ENCODE results near the gene C1orf115.
A peak's percentile ranks its signal among the peaks of the same experiment; 100 is the strongest.
"Not testable (repeated sequence)": the region's sequence is repeated elsewhere in the genome, so short reads cannot be mapped to it uniquely, and the experiment has no call there.

C1orf115 gene

DNA sequence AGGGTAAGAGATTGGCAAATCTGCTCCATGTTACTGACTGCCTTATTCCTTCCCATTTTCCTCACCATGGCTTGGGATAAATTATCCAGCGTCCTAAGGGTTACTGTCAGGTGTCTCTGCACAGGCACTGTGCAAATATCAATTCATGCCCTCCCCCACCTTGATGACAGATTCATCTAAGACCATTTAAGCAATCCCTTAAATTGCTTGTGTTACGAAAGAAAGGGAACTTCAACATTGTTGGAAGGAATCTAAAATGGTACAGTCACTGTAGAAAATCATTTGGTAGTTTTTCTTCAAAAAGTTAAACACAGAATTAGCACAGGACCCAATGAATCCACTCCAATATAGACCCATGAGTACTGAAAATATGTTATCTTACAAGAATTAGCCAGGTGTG, 40.3 kb downstream of the C1orf115 start:
- DNase-seq = no peak

DNA sequence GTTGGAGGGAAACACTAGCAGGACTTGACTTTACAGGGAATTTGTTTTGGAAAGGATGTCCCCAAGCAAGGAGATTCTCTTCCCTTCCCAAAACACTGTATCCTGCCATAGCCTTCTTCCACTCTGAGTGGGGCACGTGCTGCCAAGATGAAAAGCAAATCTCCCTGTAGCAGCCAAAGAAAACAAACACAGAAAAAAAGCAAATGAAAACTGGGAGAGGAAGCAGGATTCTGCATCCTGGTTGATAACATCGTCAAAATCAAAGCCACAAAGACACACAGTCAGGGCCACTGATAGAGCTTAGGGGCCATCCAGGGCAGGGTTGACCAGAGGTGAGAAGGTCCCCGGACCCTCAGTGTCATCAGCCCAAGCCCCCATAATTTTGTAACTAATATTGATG, 42.0 kb downstream of the C1orf115 start:
- peak; percentile 24 for DNase-seq

- DNase-seq = peak; percentile 31
Observed at GRCh38 chr1:220732621-220733020, 42.5 kb downstream of the C1orf115 start.

DNA sequence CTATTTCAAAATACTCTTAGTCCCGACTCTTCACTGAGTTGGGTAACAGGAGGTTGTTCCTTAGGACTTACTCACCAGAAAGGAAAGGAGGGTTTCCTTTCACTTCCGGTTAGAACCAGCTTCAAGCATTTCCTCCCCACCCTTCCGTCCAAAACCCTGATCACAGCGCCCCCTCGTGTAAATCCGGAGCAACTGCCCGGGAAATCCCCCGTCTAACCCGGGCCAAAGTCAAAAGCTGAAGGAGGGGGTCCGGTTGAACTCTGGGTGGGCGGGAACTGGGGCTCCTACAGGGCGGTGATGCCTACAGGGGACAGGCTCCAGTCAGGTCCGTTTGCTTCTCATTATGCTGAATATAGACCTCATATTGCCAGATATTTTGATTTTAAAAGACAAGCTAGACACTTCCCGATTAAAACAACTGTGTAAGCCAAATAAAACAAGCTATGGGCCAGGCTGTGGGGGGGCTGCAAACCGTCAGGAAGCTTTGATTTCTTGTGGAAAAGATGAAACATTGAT, 43.0 kb downstream of the C1orf115 start:
- DNase-seq = peak; percentile 92

DNA sequence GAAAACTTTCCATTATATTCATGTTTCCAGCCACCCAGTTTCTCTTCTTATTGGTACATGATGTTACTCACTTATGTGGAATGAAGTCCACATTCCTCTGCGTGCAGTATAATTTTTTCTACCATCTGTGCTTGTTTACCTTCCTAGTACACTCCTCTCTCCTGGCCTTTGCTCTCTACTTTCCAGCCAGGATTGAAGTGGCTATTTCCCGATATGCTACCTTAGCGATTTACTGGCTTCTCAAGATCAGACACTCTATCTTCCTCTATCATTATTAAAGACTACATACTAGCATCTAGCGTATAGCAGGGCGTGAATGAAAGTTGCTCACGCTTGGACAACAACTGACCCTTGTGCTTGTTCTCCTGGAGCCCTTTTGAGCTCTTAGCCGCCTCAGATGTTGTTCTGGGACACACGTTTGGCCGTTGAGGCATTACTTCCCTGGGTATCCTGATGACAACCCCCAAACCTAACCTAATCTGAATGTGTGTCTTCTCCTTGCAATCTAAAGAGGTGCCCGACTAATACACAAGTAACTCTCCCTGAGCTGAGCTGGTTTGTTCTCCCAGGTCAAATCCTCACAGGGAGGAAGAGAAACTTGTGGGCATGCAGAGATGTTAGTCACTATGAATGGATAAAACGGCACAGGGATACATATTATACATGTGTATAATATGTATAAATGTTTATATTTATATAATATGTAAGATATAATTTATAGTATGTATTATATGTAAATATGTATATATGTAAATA, 44.6 kb downstream of the C1orf115 start:
- peak; percentile 79 for DNase-seq

DNA sequence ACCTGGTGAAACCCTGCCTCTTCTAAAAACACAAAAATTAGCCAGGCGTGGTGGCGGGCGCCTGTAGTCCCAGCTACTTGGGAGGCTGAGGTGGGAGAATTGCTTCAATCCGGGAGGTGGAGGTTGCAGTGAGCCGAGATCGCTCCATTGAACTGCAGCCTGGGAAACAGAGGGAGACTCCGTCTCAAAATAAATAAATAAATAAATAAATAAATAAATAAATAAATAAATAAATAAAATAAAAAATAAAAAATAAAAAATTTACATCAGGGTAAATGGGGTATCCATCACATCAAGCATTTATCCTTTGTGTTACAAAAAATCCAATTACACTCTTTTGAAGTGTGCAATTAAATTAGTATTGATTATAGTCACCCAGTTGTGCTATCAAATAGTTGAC, 46.1 kb downstream of the C1orf115 start:
- not testable (repeated sequence) for DNase-seq

DNA sequence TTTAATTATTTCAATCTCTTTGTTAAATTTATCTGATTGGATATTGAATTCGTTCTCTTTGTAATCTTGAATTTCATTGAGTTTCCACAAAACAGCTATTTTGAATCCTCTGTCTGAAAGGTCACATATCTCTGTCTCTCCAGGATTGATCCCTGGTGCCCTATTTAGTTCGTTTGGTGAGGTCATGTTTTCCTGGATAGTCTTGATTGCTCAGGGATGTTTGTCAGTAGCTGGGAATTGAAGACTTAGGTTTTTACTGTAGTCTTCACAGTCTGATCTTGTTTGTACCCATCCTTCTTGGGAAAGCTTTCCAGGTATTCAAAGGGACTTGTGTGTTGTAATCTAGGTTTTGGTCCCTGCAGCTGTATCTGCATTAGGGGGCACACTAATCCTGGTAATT, 51.2 kb downstream of the C1orf115 start:
- DNase-seq = no peak

DNA sequence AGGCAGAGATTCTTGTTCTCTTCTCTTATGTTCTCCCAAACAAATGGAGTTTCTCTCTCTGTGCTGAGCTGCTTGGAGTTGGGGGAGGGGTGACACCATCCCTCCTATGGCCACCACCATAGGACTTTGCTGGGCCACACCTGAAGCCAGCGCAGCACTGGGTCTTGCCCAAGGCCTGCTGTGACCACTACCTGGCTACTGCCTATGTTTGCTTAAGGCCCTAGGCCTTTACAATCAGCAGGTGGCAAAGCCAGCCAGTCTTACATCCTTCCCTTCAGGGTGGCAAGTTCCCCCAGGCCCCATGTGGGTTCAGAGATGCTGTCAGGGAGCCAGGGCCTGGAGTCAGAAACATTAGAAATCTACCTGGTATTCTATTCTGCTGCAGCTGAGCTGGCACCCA, 51.7 kb downstream of the C1orf115 start:
- DNase-seq = no peak

DNA sequence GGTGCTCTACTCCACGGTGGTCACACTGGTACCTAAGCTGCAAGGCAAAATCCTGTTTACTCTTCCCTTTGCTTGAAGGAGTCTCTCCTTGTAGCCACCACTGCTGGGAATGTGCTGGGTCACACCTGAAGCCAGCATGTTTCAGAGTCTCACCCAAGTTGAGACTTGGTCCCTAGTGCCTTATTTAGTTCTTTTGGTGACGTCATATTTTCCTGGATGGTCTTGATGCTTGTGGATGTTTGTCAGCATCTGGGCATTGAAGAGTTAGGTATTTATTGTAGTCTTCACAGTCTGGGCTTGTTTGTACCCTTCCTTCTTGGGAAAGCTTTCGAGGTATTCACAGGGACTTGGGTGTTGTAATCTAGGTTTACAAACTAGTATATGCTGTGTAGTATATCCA, 52.4 kb downstream of the C1orf115 start:
- DNase-seq = no peak

DNA sequence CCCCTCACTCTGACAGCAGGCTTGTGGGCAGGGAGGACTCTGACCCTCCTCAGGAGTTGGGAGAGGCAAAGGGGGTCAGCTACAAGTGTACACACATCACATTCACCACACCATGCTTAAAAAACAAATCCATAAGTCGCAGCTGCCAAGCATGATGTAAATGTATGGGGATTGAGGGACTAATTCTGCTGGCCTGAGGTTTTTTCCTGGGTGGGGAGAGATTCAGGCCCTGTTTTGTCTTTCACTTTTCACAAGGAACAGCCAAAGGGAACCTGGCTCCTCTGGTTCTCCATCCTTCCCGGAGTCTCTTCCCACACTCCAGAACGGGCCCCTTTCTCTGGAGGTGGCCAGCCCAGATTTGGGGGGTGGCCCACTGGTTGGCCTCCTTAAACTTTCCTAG, 56.7 kb downstream of the C1orf115 start:
- no peak for DNase-seq

- DNase-seq = no peak
Observed at GRCh38 chr1:220747437-220748088, 57.4 kb downstream of the C1orf115 start.

GRCh38 chr1:220748089-220748934, 58.1 kb downstream of the C1orf115 start, which contains the start of gene MTARC2:
MTARC2 (plus strand) TSS chr1:220748322; CDS start chr1:220748532, 210 bp downstream.
- peak; percentile 78 for DNase-seq

Measured in DMS53 (cell line).